Common myeloid progenitor, CD34-positive (primary cell): ENCODE results near the gene ENTPD6.
A peak's percentile ranks its signal among the peaks of the same experiment; 100 is the strongest.

Source experiments
- CTCF ChIA-PET: fragments of 350-600 bp; sonication (Branson Sonifier 250); formaldehyde crosslinking; loops from one replicate; lab custom pipeline; 2021; ENCODE audit warnings: antibody characterized with exemption; lab: Charles Lee
- POLR2A ChIA-PET: fragments of 350-600 bp; sonication (Branson Sonifier 250); formaldehyde crosslinking; loops from one replicate; lab custom pipeline; 2021; ENCODE audit warnings: antibody characterized with exemption; lab: Charles Lee
- DNase-seq, 3 donors: peaks; one replicate each; pipeline versions ENCODE4 v3.0.0 to v3.0.0-alpha.2; 2013
- H3K27ac ChIP-seq, 2 experiments: 1 replicate in 1 of 2; 2 replicates in 1 of 2; pipeline ENCODE4 v1.7.0; 2013; ENCODE audit warnings: inconsistent platforms in 2 of 2, low read length in 2 of 2, mild to moderate bottlenecking in 2 of 2, low read depth in 1 of 2, moderate library complexity in 1 of 2; ENCODE audit not compliant: severe bottlenecking in 2 of 2, insufficient read depth in 1 of 2, poor library complexity in 1 of 2
- H3K27me3 ChIP-seq, 5 experiments: replicated peaks in 2 of 5; 1 replicate in 3 of 5; 2 replicates in 2 of 5; pipeline versions ENCODE4 v1.6.1 to v1.7.0; 2013; ENCODE audit warnings: low read length in 4 of 5, mild to moderate bottlenecking in 2 of 5, moderate library complexity in 2 of 5, inconsistent platforms in 1 of 5; ENCODE audit not compliant: insufficient read depth in 5 of 5, control insufficient read depth in 4 of 5
- H3K36me3 ChIP-seq, 4 experiments: 1 replicate in 2 of 4; 2 replicates in 2 of 4; pipeline versions ENCODE4 v1.6.1 to v1.7.0; 2013; ENCODE audit warnings: low read length in 3 of 4, control low read depth in 1 of 4, mild to moderate bottlenecking in 1 of 4; ENCODE audit not compliant: control insufficient read depth in 4 of 4, insufficient read depth in 4 of 4
- H3K4me1 ChIP-seq, 4 experiments: 1 replicate in 3 of 4; 2 replicates in 1 of 4; pipeline versions ENCODE4 v1.6.1 to v1.7.1; 2013; ENCODE audit warnings: low read length in 3 of 4, mild to moderate bottlenecking in 3 of 4, control low read depth in 1 of 4, inconsistent platforms in 1 of 4, moderate library complexity in 1 of 4; ENCODE audit not compliant: control insufficient read depth in 4 of 4, insufficient read depth in 4 of 4; ENCODE audit errors: control extremely low read depth in 1 of 4
- H3K4me3 ChIP-seq, 7 experiments: 1 replicate in 4 of 7; 2 replicates in 3 of 7; pipeline versions ENCODE4 v1.5.1 to v1.7.0; 2013; ENCODE audit warnings: mild to moderate bottlenecking in 7 of 7, low read length in 6 of 7, moderate library complexity in 6 of 7, inconsistent platforms in 2 of 7, low read depth in 2 of 7, control low read depth in 1 of 7; ENCODE audit not compliant: insufficient read depth in 4 of 7, control insufficient read depth in 1 of 7; ENCODE audit errors: extremely low read depth in 1 of 7
- H3K9me3 ChIP-seq, 5 experiments: 1 replicate in 4 of 5; 2 replicates in 1 of 5; pipeline versions ENCODE4 v1.6.1 to v1.7.1; 2013; ENCODE audit warnings: low read length in 4 of 5, mild to moderate bottlenecking in 2 of 5, inconsistent platforms in 1 of 5, low read depth in 1 of 5, moderate library complexity in 1 of 5; ENCODE audit not compliant: control insufficient read depth in 4 of 5, insufficient read depth in 2 of 5; ENCODE audit errors: control extremely low read depth in 1 of 5
- WGBS: methylation state at CpG from one replicate; pipeline ENCODE4 v1.1.5; 2013; ENCODE audit not compliant: insufficient coverage; 5-methylcytosine and 5-hydroxymethylcytosine counted together

ENTPD6 gene

GRCh38 chr20:25187635-25188034 lies 7.9 kb upstream of the ENTPD6 start:
- no peak overlapping the region for H3K27ac ChIP-seq
- DNase-seq = no peak
- POLR2A ChIA-PET = no interaction called here
- no peaks in the 10 kb centered on the region for H3K36me3 ChIP-seq
- 83% methylated on average over 3 of the region's 7 CpGs for WGBS
- peaks cover 0 to 7% (median 2%) of the 10 kb centered on the region in 5 experiments for H3K27me3 ChIP-seq
- CTCF ChIA-PET = interaction anchor here (1.1 to 1.5 kb wide), 3 partner anchors 9 to 122 kb away, joined by 3 read pairs; no protein-coding TSS in a partner anchor
- peaks cover 0 to 5% (median 0%) of the 10 kb centered on the region in 5 experiments for H3K9me3 ChIP-seq
- no peak overlapping the region for H3K4me3 ChIP-seq
- no peaks in the 10 kb centered on the region for H3K4me1 ChIP-seq

- Histone ChIP-seq H3K4me3 (no peak overlapping the region), H3K36me3 (no peaks in the 10 kb centered on the region), H3K27ac (no peak overlapping the region), H3K4me1 (no peaks in the 10 kb centered on the region), H3K9me3 (peaks cover 0 to 4% (median 0%) of the 10 kb centered on the region in 5 experiments), H3K27me3 (peaks cover 0 to 7% (median 2%) of the 10 kb centered on the region in 5 experiments)
- no CpG with 5 or more reads among the region's 1 CpG for WGBS
- DNase-seq = no peak
- ChIA-PET CTCF (no interaction called here), POLR2A (no interaction called here)
These were observed 7.3 kb upstream of the ENTPD6 start for GRCh38 chr20:25188218-25188617.

- Histone ChIP-seq H3K4me1 (peaks cover 0 to 8% (median 6%) of the 10 kb centered on the region in 4 experiments), H3K9me3 (peaks cover 0 to 4% (median 0%) of the 10 kb centered on the region in 5 experiments), H3K4me3 (no peak overlapping the region), H3K27me3 (peaks cover 0 to 7% (median 2%) of the 10 kb centered on the region in 5 experiments), H3K27ac (no peak overlapping the region), H3K36me3 (no peaks in the 10 kb centered on the region)
- 71% methylated on average over 1 of the region's 1 CpG for whole genome bisulfite sequencing
- no peak for DNase-seq
- ChIA-PET CTCF (no interaction called here), POLR2A (no interaction called here)
These were observed 4.5 kb upstream of the ENTPD6 start for GRCh38 chr20:25191051-25191450.

- H3K4me3 ChIP-seq = no peak overlapping the region
- POLR2A ChIA-PET = no interaction called here
- H3K27me3 ChIP-seq = peaks cover 0 to 7% (median 2%) of the 10 kb centered on the region in 5 experiments
- no peak overlapping the region for H3K27ac ChIP-seq
- no peak for DNase-seq
- WGBS = 86% methylated on average over 2 of the region's 2 CpGs
- peaks cover 0 to 14% (median 12%) of the 10 kb centered on the region in 4 experiments for H3K4me1 ChIP-seq
- no peaks in the 10 kb centered on the region for H3K36me3 ChIP-seq
- CTCF ChIA-PET = no interaction called here
- H3K9me3 ChIP-seq = peaks cover 0 to 1% (median 0%) of the 10 kb centered on the region in 5 experiments
These were observed 3.8 kb upstream of the ENTPD6 start for GRCh38 chr20:25191689-25192088.

- Histone ChIP-seq H3K27me3 (peaks cover 0 to 6% (median 2%) of the 10 kb centered on the region in 5 experiments), H3K4me3 (no peak overlapping the region), H3K36me3 (no peaks in the 10 kb centered on the region), H3K27ac (no peak overlapping the region), H3K4me1 (peaks cover 0 to 22% (median 20%) of the 10 kb centered on the region in 4 experiments), H3K9me3 (no peaks in the 10 kb centered on the region)
- ChIA-PET POLR2A (no interaction called here), CTCF (interaction anchor here (1.0 to 1.2 kb wide), 3 partner anchors 15 to 199 kb away, joined by 3 read pairs; no protein-coding TSS in a partner anchor)
- WGBS = no CpG with 5 or more reads among the region's 2 CpGs
- peak in 1 of 3 donors; percentile 12 for DNase-seq
These were observed 1.7 kb upstream of the ENTPD6 start for GRCh38 chr20:25193843-25194242.

DNA sequence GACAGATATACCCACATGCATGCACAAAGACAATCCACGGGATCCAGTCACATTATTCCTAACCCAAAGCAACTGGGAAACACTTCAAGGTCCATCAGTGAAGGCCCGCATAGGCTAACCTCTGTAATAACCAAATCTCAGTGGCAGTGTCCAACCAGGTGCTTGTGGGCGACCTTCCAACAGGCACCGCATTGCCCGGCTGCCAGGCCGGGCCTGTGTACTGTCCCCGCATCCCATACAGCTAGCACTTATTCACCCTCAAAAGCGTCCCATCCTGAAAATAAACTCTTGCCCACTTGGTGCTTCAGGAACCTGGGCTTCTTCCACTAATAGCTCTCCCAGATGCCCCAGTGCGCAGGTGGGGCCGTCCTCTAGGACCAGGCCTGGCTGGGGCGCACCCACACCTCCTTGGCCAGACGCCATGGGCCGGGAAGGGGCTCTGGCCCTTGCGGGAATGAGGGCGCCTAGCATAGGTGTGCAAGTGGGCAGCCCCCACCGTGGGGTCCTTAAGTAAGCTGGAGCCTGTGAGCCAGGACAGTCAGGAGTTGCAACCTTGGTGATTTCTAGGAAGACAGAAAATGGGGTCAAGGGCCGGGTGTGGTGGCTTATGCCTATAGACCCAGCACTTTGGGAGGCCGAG lies 1.1 kb upstream of the ENTPD6 start:
- H3K9me3 ChIP-seq = no peaks in the 10 kb centered on the region
- CTCF ChIA-PET = interaction anchor here (1.0 kb wide), 2 partner anchors 16 to 200 kb away, joined by 3 read pairs; no protein-coding TSS in a partner anchor
- no peak overlapping the region for H3K27ac ChIP-seq
- peaks cover 0 to 22% (median 20%) of the 10 kb centered on the region in 4 experiments for H3K4me1 ChIP-seq
- no peaks in the 10 kb centered on the region for H3K36me3 ChIP-seq
- peaks cover 0 to 6% (median 2%) of the 10 kb centered on the region in 5 experiments for H3K27me3 ChIP-seq
- whole genome bisulfite sequencing = 99% methylated on average over 18 of the region's 18 CpGs
- POLR2A ChIA-PET = no interaction called here
- no peak for DNase-seq
- H3K4me3 ChIP-seq = peak overlapping the region in 1 of 7 experiments; percentile 91
